ENCODE results near the gene FAM200B. TPM values are rescaled to one million over a fixed set of nuclear protein-coding genes. Genes with fewer than 3 reads are reported as not detected.
A peak's percentile ranks its signal among the peaks of the same experiment; 100 is the strongest.

The FAM200B gene
- polyA plus RNA-seq, 4 donors = 53.3 to 96.1 (median 67.1) TPM

- DNase-seq (ENCODE audit: low read depth in 4 of 4, low spot score in 3 of 4) = no peak
Measured at GRCh38 chr4:15694431-15694830, 12.8 kb downstream of the FAM200B start.

GRCh38 chr4:15695240-15695699 lies 13.6 kb downstream of the FAM200B start:
- DNase-seq (ENCODE audit: low read depth in 4 of 4, low spot score in 3 of 4) = no peak

GRCh38 chr4:15695729-15696128 lies 14.1 kb downstream of the FAM200B start:
- no peak for DNase-seq (ENCODE audit: low read depth in 4 of 4, low spot score in 3 of 4)

- no peak for DNase-seq (ENCODE audit: low read depth in 4 of 4, low spot score in 3 of 4)
Measured at GRCh38 chr4:15696866-15697265, 15.2 kb downstream of the FAM200B start.

- no peak for DNase-seq (ENCODE audit: low read depth in 4 of 4, low spot score in 3 of 4)
Measured at GRCh38 chr4:15702941-15703403, 21.3 kb downstream of the FAM200B start, which contains the start of gene BST1. BST1 (plus strand) TSS chr4:15703065; CDS start chr4:15703145, 80 bp downstream.

GRCh38 chr4:15703439-15703838 lies 21.8 kb downstream of the FAM200B start:
- DNase-seq (ENCODE audit: low read depth in 4 of 4, low spot score in 3 of 4) = no peak

- DNase-seq (ENCODE audit: low read depth in 4 of 4, low spot score in 3 of 4) = no peak
Measured at GRCh38 chr4:15704129-15704528, 22.5 kb downstream of the FAM200B start.

GRCh38 chr4:15706646-15707362 lies 25.2 kb downstream of the FAM200B start:
- DNase-seq (ENCODE audit: low read depth in 4 of 4, low spot score in 3 of 4) = no peak

GRCh38 chr4:15707363-15707715 lies 25.7 kb downstream of the FAM200B start:
- no peak for DNase-seq (ENCODE audit: low read depth in 4 of 4, low spot score in 3 of 4)

- no peak for DNase-seq (ENCODE audit: low read depth in 4 of 4, low spot score in 3 of 4)
Measured at GRCh38 chr4:15711762-15712161, 30.1 kb downstream of the FAM200B start.

GRCh38 chr4:15712214-15712613 lies 30.6 kb downstream of the FAM200B start:
- no peak for DNase-seq (ENCODE audit: low read depth in 4 of 4, low spot score in 3 of 4)

GRCh38 chr4:15714141-15714540 lies 32.5 kb downstream of the FAM200B start:
- DNase-seq (ENCODE audit: low read depth in 4 of 4, low spot score in 3 of 4) = no peak

- peak in 1 of 4 donors; percentile 39 for DNase-seq (ENCODE audit: low read depth in 4 of 4, low spot score in 3 of 4)
Measured at GRCh38 chr4:15714646-15715435, 33.2 kb downstream of the FAM200B start.

- no peak for DNase-seq (ENCODE audit: low read depth in 4 of 4, low spot score in 3 of 4)
Measured at GRCh38 chr4:15716115-15716514, 34.5 kb downstream of the FAM200B start.

- DNase-seq (ENCODE audit: low read depth in 4 of 4, low spot score in 3 of 4) = no peak
Measured at GRCh38 chr4:15717086-15717485, 35.5 kb downstream of the FAM200B start.

- no peak for DNase-seq (ENCODE audit: low read depth in 4 of 4, low spot score in 3 of 4)
Measured at GRCh38 chr4:15717657-15718416, 36.2 kb downstream of the FAM200B start.

- no peak for DNase-seq (ENCODE audit: low read depth in 4 of 4, low spot score in 3 of 4)
Measured at GRCh38 chr4:15718465-15718864, 36.8 kb downstream of the FAM200B start.

GRCh38 chr4:15718959-15719358 lies 37.3 kb downstream of the FAM200B start:
- no peak for DNase-seq (ENCODE audit: low read depth in 4 of 4, low spot score in 3 of 4)

- DNase-seq (ENCODE audit: low read depth in 4 of 4, low spot score in 3 of 4) = no peak
Measured at GRCh38 chr4:15719506-15719905, 37.9 kb downstream of the FAM200B start.

GRCh38 chr4:15720851-15721250 lies 39.2 kb downstream of the FAM200B start:
- no peak for DNase-seq (ENCODE audit: low read depth in 4 of 4, low spot score in 3 of 4)

GRCh38 chr4:15725608-15726007 lies 44.0 kb downstream of the FAM200B start:
- no peak for DNase-seq (ENCODE audit: low read depth in 4 of 4, low spot score in 3 of 4)

Measured in left renal pelvis (tissue), 4 donors.